ENCODE measurements around the gene PCDHB10.
"Not testable (repeated sequence)": the region's sequence is repeated elsewhere in the genome, so short reads cannot be mapped to it uniquely, and the experiment has no call there.

DNA sequence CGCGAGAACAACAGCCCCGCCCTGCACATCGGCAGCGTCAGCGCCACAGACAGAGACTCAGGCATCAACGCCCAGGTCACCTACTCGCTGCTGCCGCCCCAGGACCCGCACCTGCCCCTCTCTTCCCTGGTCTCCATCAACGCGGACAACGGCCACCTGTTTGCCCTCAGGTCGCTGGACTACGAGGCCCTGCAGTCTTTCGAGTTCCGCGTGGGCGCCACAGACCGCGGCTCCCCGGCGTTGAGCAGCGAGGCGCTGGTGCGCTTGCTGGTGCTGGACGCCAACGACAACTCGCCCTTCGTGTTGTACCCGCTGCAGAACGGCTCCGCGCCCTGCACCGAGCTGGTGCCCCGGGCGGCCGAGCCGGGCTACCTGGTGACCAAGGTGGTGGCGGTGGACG is 40.5 kb upstream of the PCDHB10 start:
- TF ChIP-seq, protein P1, sequence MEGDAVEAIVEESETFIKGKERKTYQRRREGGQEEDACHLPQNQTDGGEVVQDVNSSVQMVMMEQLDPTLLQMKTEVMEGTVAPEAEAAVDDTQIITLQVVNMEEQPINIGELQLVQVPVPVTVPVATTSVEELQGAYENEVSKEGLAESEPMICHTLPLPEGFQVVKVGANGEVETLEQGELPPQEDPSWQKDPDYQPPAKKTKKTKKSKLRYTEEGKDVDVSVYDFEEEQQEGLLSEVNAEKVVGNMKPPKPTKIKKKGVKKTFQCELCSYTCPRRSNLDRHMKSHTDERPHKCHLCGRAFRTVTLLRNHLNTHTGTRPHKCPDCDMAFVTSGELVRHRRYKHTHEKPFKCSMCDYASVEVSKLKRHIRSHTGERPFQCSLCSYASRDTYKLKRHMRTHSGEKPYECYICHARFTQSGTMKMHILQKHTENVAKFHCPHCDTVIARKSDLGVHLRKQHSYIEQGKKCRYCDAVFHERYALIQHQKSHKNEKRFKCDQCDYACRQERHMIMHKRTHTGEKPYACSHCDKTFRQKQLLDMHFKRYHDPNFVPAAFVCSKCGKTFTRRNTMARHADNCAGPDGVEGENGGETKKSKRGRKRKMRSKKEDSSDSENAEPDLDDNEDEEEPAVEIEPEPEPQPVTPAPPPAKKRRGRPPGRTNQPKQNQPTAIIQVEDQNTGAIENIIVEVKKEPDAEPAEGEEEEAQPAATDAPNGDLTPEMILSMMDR (IDR thresholded peaks at IDR 0.05): not testable (repeated sequence)
- TF ChIP-seq POLR2A, EP300, POLR2AphosphoS5 (IDR thresholded peaks at IDR 0.05): not testable (repeated sequence)
